HTERT RPE-1 (cell line): ENCODE results near the gene JPH4.

Source experiments
- in situ Hi-C: fragments of 300-500 bp; cut with MboI; formaldehyde crosslinking; loops from 4 replicates; pipeline ENCODE4 v1.14.3; 2020; ENCODE audit warnings: low sequenced_read_pairs

Gene JPH4

DNA sequence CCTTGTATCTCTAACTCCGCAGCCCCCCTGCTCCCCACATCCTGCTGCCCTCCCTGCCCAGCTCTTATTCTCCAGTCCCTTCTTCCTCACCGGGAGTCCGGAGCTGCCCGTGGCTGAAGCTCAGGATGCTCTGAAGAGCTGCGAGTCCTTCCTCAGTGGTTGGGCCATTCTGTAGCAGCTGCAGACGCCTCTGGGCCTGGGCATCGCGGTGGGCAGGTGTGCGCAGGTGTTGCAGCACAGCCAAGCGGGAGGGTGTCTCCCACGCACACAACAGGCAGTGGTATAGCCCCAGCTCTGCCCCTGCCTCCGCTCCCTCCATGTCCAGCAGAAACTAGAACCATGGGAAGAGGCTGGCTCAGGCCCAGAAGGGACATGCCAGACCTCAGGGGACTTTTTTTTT lies 47.2 kb downstream of the JPH4 start:
- in situ Hi-C loops = no loop called here

GRCh38 chr14:23530375-23531055 lies 48.1 kb downstream of the JPH4 start:
- in situ Hi-C loops = no loop called here

DNA sequence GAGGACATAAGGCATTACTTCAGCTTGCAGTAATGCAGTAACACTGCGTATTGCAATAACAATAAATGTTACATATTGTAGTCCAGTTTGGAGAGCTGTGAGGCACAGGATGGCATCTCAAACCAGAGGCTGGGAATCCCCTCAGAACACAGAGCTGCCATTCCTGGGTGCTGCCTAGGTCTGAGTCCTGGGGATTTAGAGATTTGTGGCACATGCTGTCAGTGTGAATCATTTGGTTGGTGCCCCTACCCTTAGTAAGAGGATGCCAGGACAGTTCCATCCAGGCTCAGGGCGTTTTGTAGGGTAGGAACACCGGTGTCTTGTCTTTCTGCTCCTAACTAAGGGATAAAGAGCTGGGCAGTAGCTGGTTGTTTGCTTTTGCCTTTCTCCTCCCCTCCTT lies 49.6 kb downstream of the JPH4 start:
- in situ Hi-C loops = no loop called here

- in situ Hi-C loops = no loop called here
Observed at GRCh38 chr14:23528555-23528954, 50.0 kb downstream of the JPH4 start.

DNA sequence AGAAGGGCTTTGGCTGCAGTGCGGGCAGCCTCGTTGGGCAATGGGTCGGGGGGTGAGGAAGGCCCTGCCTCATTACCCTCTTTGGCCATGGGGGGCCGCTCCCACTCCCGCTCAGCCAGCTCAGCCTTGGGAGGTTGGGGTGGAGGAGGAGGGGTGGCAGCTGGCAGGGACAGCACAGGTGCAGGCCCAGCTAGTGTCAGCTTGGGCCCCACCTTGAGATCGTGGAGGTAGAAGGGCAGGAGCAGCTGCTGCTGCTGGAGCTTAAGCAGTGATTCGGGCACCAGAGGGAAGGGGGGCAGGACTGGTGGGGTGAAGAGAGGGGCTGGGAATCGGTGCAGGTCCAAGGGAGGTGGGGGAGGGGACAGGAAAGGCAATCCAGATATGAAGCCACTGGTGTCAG lies 53.0 kb downstream of the JPH4 start:
- in situ Hi-C loops = no loop called here

DNA sequence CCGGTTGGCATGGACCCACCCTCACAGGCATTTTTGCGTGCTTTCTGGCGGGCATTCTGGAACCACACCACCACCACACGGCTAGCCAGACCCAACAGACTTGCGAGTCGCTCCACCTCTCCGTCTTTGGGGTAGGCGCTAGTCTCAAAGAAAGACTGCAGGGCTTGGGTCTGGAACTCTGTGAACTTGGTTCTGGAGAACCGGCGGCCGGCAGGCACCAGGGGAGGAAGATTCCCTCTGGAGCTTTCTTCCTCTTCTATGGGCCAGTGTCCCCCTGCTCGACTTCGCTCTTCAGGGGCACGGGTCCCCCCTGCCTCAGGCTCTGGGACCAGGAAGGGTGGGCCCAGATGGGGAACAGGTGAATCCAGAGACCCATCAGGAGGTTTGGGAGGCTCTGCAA lies 53.6 kb downstream of the JPH4 start:
- in situ Hi-C loops = no loop called here

DNA sequence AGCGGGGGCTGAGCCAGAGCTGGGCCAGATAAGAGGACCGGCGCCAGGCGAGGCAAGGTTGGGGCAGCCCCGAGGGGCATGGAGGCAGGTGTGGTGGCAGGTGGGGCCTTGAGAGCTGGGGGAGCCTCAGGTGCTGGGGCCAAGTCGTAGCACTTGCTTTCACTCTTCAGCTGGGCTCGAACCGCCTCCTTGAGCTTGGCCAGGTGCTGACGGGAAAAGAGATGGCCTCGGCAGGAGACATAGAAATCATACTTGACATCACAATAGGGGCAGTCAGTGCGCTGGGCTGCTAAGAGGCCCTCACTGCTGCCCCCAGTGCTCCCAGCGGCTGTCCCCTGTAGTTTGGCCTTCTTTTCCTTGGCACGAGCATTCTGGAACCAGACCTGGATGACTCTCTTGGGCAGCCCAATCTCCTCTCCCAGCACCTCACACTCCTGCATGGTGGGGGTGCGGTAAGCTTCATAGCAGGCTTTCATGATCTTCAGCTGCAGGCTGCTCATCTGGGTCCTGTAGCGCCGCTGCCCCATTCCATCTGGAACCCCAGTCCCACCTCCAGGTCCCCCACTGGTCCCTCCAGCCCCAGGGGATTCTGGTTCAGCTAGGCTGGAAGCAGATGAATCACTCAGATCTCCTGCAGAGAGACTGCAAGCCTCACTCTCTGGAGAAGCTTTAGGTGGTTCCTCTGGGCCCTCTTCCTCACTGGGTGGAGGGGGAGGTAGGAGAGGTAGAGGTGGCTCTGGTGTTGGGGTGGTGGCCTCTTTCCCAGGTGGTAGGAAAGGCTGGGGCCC lies 55.2 kb downstream of the JPH4 start:
- in situ Hi-C loops = no loop called here

DNA sequence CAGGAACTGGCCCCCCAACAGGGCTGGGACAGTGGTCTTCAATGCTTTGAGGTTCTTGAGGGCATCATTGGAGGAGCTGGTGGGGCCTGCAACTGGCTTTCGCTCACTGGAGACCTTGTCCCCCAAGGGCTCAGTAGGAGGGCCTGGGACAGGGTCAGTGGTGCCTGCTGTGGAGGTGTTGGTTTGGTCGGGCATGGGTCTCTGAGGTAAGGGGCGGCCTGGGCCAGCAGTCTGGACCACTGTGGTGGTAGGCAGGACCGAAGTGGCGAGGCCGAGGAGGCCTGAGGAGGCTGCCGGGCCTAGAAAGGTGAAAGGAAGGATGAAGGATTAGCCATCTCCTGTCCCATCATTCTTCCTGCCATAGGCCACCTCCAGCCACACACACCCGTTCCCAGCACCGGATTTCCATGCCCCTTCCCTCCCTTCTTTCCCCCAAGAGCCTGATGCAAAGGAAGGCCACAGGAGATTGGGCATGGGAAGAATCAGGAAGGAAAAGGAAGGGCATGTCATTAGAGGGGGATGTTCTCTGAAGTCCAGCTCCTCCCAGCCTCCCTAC lies 55.9 kb downstream of the JPH4 start:
- in situ Hi-C loops = no loop called here

- in situ Hi-C loops = no loop called here
Observed at GRCh38 chr14:23521785-23522640, 56.6 kb downstream of the JPH4 start.

DNA sequence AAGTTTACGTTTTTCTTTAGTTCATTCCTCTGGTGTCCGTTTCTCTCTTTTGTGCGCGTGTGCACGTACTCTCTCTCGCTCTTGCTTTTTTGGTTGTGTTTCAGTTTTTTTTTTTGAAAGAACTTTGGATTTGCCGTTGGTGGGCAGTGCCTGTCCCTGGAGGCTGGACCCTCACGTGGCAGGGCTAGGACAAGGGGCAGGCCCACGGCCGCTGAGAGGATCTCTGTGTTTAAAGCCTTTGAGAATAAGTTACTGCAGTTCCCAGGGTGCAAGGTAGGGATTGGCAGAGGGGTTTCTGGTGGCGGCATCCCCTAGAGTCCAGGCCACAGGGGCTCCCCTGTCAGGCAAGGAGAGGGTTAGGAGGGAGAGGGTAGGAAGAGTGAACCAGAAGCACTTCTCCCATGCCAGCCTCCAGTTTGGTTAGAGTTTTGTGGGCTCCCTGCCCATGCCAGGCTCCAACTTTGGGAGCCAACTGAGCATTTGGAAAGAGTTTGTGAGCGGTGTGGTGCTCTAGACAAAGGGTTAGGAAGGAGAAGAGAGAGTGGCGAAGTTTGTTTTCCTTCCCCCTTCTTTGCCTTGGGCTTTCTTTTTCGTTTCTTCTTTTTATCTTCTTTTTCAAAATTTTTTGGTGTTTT lies 57.6 kb downstream of the JPH4 start:
- in situ Hi-C loops = no loop called here

DNA sequence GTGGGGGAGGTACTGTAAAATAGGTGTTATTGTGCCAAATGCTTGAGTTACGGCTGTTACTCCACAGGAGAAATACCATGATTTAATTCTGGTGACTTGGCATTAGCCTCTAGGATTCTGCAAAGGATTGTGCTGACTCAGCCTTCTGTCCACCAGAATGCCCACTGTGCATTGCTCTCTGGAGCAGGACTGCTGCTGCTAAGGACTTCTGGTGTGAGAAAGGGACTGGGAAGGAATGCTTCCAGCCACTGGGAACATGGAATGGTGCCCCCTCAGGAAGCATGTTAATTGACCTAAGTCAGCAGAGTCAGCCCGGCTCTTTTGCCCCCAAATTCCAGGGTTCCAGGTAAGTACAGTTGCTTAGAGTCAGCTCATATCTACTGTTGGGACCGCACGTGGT lies 59.9 kb downstream of the JPH4 start:
- in situ Hi-C loops = no loop called here
